ENCODE results near the gene GRWD1. TPM values are rescaled to one million over a fixed set of nuclear protein-coding genes. Genes with fewer than 3 reads are reported as not detected.

Gene GRWD1
- total RNA-seq, 1 donor = 34.1 TPM

DNA sequence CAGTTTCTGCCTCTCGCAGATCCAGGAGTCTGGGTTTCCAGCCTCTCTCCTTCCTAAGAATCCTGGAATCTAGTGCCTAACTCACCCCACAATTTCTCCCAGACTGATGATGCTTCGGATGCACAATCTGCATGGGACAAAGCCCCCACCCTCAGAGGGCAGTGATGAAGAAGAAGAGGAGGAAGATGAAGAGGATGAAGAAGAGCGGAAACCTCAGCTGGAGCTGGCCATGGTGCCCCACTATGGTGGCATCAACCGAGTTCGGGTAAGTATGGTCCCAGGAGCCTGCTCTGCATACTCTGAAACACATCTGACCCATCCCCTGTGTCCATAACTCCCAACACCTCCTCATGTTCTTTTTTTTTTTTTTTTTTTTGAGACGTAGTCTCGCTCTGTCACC, 796 bp downstream of the GRWD1 start:
- TF ChIP-seq, protein P1, sequence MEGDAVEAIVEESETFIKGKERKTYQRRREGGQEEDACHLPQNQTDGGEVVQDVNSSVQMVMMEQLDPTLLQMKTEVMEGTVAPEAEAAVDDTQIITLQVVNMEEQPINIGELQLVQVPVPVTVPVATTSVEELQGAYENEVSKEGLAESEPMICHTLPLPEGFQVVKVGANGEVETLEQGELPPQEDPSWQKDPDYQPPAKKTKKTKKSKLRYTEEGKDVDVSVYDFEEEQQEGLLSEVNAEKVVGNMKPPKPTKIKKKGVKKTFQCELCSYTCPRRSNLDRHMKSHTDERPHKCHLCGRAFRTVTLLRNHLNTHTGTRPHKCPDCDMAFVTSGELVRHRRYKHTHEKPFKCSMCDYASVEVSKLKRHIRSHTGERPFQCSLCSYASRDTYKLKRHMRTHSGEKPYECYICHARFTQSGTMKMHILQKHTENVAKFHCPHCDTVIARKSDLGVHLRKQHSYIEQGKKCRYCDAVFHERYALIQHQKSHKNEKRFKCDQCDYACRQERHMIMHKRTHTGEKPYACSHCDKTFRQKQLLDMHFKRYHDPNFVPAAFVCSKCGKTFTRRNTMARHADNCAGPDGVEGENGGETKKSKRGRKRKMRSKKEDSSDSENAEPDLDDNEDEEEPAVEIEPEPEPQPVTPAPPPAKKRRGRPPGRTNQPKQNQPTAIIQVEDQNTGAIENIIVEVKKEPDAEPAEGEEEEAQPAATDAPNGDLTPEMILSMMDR (IDR thresholded peaks at IDR 0.05; ENCODE audit: insufficient read depth, low read length) = no peak
- peak overlapping the region; percentile 96 for H3K4me3 ChIP-seq (ENCODE audit: low read depth, low read length)
- no peak for DNase-seq (ENCODE audit: low read depth)

DNA sequence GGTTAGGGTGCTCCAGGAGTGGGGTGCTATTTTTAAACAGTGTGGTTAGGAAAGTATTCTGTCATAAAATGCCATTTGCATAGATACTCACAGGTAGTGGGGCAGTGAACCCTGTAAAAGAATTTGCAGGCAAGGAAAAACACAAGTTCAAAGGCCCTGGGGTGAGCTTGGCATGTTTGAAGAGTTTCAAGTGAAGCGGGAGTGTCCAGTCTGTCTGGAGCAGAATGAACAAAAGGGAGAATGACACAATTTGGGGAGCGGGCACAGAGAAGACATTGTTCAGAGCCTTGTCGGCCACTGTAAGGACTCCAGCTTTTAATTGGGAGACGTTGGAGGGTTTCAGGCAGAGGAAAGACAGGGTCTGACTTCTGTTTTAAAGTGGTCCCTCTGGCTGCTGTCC, 2.8 kb downstream of the GRWD1 start:
- no peak for DNase-seq (ENCODE audit: low read depth)
- no peak overlapping the region for H3K4me3 ChIP-seq (ENCODE audit: low read depth, low read length)
- TF ChIP-seq, protein P1 (IDR thresholded peaks at IDR 0.05; ENCODE audit: insufficient read depth, low read length) = no peak

DNA sequence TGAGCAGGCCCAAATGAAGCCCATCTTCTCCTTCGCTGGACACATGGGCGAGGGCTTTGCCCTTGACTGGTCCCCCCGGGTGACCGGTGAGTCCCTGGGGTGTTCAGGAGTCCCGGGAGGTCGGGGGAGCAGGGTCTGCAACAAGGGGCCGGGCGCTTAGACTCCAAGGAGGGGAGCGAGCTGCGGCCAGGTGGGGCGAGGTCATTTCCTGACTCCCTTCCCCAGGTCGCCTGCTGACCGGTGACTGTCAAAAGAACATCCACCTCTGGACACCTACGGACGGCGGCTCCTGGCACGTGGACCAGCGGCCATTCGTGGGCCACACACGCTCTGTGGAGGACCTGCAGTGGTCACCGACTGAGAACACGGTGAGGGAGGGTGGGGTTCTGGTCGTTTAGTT, 4.7 kb downstream of the GRWD1 start:
- TF ChIP-seq, protein P1 (IDR thresholded peaks at IDR 0.05; ENCODE audit: insufficient read depth, low read length) = no peak
- H3K4me3 ChIP-seq (ENCODE audit: low read depth, low read length) = no peak overlapping the region
- no peak for DNase-seq (ENCODE audit: low read depth)

DNA sequence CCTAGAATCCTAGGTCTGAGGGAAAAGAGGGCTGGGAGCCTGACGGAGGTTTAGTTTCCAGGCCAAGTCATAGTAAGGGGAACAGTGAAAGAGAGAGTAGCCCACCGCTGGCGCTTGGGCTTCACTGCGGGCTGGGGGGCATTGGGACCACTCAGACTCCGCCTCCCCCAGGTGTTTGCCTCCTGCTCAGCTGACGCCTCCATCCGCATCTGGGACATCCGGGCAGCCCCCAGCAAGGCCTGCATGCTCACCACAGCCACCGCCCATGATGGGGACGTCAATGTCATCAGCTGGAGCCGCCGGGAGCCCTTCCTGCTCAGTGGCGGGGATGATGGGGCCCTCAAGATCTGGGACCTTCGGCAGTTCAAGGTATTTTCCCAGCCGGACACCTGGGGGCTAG, 5.1 kb downstream of the GRWD1 start:
- H3K4me3 ChIP-seq (ENCODE audit: low read depth, low read length) = no peak overlapping the region
- no peak for DNase-seq (ENCODE audit: low read depth)
- TF ChIP-seq, protein P1 (IDR thresholded peaks at IDR 0.05; ENCODE audit: insufficient read depth, low read length) = no peak

DNA sequence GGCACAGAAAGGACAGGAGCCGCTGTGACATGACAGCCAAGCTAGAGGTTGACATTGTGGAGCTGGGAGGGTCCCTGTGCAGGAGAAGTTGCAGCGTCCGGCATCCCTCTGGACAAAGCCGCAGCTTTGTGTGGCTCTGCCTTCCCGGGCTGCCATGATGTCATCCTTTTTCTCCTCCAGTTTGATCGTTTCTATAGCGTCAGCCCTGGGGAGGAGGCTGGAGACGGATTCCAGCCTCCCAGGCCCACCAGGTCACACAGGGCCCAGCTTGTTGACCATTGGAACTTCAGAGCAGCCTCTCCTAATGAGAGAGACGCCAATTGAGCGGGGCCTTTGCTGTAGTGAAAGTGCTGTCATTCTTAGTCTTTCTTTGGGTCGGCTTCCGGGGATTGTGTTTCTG, 5.8 kb downstream of the GRWD1 start:
- no peak overlapping the region for H3K4me3 ChIP-seq (ENCODE audit: low read depth, low read length)
- TF ChIP-seq, protein P1 (IDR thresholded peaks at IDR 0.05; ENCODE audit: insufficient read depth, low read length) = no peak
- no peak for DNase-seq (ENCODE audit: low read depth)

DNA sequence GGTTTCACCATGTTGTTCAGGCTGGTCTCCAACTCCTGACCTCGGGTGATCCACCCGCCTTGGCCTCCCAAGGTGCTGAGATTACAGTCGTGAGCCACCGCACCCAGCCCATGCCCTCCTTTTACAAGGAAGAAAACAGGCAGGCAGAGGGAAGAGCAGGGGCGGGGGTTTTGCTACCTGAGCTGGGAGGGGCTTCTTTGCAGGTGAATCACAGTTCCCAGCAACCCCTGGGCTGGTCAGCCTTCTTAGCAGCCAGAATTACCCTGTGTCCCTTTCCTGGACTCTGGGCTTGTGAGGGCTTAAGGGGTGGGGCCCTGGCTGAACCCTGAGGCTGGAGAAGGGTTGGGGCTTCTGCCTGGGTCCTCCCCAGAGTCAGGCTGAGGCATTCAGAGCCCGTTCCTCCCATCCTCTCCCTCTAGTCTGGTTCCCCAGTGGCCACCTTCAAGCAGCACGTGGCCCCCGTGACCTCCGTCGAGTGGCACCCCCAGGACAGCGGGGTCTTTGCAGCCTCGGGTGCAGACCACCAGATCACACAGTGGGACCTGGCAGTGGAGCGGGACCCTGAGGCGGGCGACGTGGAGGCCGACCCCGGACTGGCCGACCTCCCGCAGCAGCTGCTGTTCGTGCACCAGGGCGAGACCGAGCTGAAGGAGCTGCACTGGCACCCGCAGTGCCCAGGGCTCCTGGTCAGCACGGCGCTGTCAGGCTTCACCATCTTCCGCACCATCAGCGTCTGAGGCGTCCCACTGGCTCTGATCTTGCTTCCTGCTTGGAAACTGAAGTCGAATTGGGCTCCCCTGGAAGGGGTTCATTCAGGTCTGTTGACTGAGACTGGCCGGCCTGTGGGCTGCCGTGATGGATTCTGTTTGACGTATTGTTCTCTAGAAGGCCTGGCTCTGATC, 6.8 kb downstream of the GRWD1 start:
- H3K4me3 ChIP-seq (ENCODE audit: low read depth, low read length) = no peak overlapping the region
- no peak for DNase-seq (ENCODE audit: low read depth)

More for the DNA sequence above, 6.8 kb downstream of the GRWD1 start:
- TF ChIP-seq, protein P1 (IDR thresholded peaks at IDR 0.05; ENCODE audit: insufficient read depth, low read length) = no peak

All from fibroblast of the aortic adventitia (primary cell).